ENCODE measurements around the gene PSME1.

DNA sequence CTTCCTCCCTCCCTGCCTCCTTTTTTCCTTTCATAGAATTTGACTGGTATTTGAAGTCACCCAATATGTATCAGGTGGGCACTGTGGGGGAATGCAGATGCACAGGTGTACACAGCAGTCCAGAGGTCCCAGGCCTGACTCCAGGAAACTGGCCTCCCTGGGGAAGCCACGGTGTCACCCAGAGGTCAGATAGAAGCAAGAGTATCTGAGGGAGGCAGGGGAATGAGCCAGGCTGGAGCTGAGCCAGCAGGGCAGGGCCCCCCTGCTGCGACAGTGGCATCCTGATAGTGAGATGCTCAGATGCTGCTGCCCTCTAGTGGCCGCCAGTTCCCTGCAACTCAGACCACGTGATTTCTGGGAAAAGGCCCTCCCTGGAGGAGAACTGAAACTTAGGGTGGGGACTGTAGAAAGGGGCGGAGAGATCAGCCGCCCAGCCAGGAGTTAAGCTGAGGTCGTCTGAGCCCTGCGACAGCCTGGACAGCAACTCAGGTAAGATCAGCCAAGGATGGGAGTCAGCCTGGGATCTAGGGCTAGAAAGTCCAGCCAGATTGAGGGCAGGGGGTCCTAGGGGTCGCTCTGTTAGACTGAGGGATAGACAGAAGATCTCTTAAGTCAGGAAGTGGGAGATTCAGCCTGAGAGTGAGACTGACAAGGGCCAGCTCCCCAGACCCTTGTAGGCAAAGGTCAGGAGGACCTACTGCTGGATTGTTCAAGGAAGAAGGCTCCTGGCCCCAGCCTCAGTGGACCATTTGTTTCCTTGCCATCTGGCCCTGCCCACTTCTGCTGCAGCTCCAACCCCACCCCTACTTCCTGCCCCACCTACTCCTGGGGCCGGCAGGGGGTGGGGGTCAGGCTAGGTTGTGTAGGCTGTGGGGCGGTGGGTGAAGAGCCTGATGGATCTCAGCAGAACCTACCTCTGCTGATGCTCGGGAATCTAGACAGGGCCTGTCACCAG lies 25.1 kb downstream of the PSME1 start, which contains the start of gene IRF9:
- TF ChIP-seq, protein P1, sequence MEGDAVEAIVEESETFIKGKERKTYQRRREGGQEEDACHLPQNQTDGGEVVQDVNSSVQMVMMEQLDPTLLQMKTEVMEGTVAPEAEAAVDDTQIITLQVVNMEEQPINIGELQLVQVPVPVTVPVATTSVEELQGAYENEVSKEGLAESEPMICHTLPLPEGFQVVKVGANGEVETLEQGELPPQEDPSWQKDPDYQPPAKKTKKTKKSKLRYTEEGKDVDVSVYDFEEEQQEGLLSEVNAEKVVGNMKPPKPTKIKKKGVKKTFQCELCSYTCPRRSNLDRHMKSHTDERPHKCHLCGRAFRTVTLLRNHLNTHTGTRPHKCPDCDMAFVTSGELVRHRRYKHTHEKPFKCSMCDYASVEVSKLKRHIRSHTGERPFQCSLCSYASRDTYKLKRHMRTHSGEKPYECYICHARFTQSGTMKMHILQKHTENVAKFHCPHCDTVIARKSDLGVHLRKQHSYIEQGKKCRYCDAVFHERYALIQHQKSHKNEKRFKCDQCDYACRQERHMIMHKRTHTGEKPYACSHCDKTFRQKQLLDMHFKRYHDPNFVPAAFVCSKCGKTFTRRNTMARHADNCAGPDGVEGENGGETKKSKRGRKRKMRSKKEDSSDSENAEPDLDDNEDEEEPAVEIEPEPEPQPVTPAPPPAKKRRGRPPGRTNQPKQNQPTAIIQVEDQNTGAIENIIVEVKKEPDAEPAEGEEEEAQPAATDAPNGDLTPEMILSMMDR (IDR thresholded peaks at IDR 0.05), result peak; percentile 93 to 98 (median 94)
- TF ChIP-seq POLR2A (IDR thresholded peaks at IDR 0.05), result peak; percentile 51 to 57
